ENCODE results near the gene MPV17L. TPM values are rescaled to one million over a fixed set of nuclear protein-coding genes. Genes with fewer than 3 reads are reported as not detected.
A peak's percentile ranks its signal among the peaks of the same experiment; 100 is the strongest.
"Not testable (repeated sequence)": the region's sequence is repeated elsewhere in the genome, so short reads cannot be mapped to it uniquely, and the experiment has no call there.

MPV17L gene
- total and polyA plus RNA-seq, 4 donors, result 7.5 to 17.2 (median 10.8) TPM

GRCh38 chr16:15388060-15388459, 7.5 kb upstream of the MPV17L start:
- H3K36me3 ChIP-seq (ENCODE audit: control insufficient read depth, insufficient read depth, low read length); H3K4me3 ChIP-seq (ENCODE audit: low read depth, low read length); H3K27ac ChIP-seq (ENCODE audit: low read depth, low read length); DNase-seq (ENCODE audit: low read depth in 4 of 6, low spot score in 6 of 6); H3K9me3 ChIP-seq (ENCODE audit: control insufficient read depth, insufficient read depth, low read length); H3K4me1 ChIP-seq (ENCODE audit: control insufficient read depth, insufficient read depth, low read length); H3K27me3 ChIP-seq (ENCODE audit: control insufficient read depth, insufficient read depth, low read length): not testable (repeated sequence)
- WGBS (ENCODE audit: insufficient coverage), result no CpG with 5 or more reads among the region's 6 CpGs

- H3K4me3 ChIP-seq (ENCODE audit: low read depth, low read length); DNase-seq (ENCODE audit: low read depth in 4 of 6, low spot score in 6 of 6); H3K36me3 ChIP-seq (ENCODE audit: control insufficient read depth, insufficient read depth, low read length); H3K4me1 ChIP-seq (ENCODE audit: control insufficient read depth, insufficient read depth, low read length); H3K9me3 ChIP-seq (ENCODE audit: control insufficient read depth, insufficient read depth, low read length); H3K27me3 ChIP-seq (ENCODE audit: control insufficient read depth, insufficient read depth, low read length); H3K27ac ChIP-seq (ENCODE audit: low read depth, low read length): not testable (repeated sequence)
- 94% methylated on average over 3 of the region's 5 CpGs for WGBS (ENCODE audit: insufficient coverage)
Observed at GRCh38 chr16:15389916-15390315, 5.6 kb upstream of the MPV17L start.

DNA sequence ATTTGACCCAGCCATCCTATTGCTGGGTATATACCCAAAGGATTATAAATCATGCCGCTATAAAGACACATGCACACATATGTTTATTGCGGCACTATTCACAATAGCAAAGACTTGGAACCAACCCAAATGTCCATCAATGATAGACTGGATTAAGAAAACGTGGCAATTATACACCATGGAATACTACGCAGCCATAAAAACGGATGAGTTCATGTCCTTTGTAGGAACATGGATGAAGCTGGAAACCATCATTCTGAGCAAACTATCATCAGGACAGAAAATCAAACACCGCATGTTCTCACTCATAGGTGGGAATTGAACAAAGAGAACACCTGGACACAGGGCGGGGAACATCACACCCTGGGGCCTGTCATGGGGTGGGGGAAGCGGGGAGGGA, 2.5 kb upstream of the MPV17L start:
- not testable (repeated sequence) for DNase-seq (ENCODE audit: low read depth in 4 of 6, low spot score in 6 of 6); H3K4me1 ChIP-seq (ENCODE audit: control insufficient read depth, insufficient read depth, low read length)
- no CpG with 5 or more reads among the region's 8 CpGs for WGBS (ENCODE audit: insufficient coverage)

DNA sequence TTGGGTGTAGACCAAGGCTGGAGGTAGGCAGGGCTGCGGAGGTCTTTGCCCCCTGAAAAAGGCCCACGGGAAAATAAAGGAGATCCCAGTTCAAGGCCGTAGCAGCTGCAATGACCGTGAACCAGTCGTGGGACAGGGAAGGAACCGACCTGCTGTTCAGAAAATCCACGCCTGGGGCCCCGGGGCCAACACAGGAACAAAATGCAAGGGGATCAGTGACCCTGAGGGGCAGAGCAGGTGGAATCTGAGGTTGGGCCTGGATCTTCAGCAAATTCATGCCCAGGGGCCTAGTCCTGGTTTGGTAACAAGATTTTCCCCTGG, 915 bp downstream of the MPV17L start:
- not testable (repeated sequence) for H3K36me3 ChIP-seq (ENCODE audit: control insufficient read depth, insufficient read depth, low read length); H3K27ac ChIP-seq (ENCODE audit: low read depth, low read length); H3K9me3 ChIP-seq (ENCODE audit: control insufficient read depth, insufficient read depth, low read length); H3K4me1 ChIP-seq (ENCODE audit: control insufficient read depth, insufficient read depth, low read length); H3K27me3 ChIP-seq (ENCODE audit: control insufficient read depth, insufficient read depth, low read length); DNase-seq (ENCODE audit: low read depth in 4 of 6, low spot score in 6 of 6)
- WGBS (ENCODE audit: insufficient coverage), result 72% methylated on average over 8 of the region's 8 CpGs
- peak overlapping the region; percentile 24 for H3K4me3 ChIP-seq (ENCODE audit: low read depth, low read length)

More for the DNA sequence above, 2.5 kb upstream of the MPV17L start:
- H3K9me3 ChIP-seq (ENCODE audit: control insufficient read depth, insufficient read depth, low read length); H3K36me3 ChIP-seq (ENCODE audit: control insufficient read depth, insufficient read depth, low read length); H3K27ac ChIP-seq (ENCODE audit: low read depth, low read length); H3K27me3 ChIP-seq (ENCODE audit: control insufficient read depth, insufficient read depth, low read length); H3K4me3 ChIP-seq (ENCODE audit: low read depth, low read length): not testable (repeated sequence)

DNA sequence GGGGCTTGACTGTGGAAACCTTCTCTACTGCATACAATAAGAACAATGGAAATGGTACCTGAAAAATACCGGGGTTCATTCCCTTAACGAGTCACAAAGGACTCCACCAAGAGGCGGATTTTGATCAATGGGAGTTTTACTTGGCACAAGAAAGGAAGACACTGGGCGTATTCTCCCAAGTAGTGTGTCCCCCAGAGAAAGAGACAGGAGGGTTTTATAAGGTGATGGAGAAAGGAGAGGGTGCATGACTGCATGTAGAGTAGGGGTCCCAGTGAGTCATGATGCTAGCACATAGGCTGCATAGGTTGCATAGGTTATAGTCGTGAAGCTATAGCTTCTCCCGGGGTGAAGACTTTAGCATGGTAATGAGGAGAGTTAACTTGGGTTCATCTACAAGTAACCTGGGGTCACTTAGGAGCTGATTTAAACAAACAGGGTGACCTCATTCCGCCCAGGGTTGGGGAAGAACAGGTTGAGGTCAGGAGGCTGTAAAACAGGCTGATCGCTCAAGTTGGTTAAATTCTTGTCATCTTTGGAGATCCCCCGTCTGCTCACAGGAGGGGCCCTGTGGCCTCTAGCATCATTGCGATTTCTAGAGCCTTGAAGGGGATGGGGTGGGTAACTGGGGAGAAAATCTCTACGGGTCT, 1.5 kb downstream of the MPV17L start:
- H3K27ac ChIP-seq (ENCODE audit: low read depth, low read length), result no peak overlapping the region

GRCh38 chr16:15398618-15399316, 3.2 kb downstream of the MPV17L start:
- Histone ChIP-seq H3K4me3 (ENCODE audit: low read depth, low read length) (no peak overlapping the region), H3K27ac (ENCODE audit: low read depth, low read length) (no peak overlapping the region), H3K27me3 (ENCODE audit: control insufficient read depth, insufficient read depth, low read length) (no peaks in the 10 kb centered on the region), H3K9me3 (ENCODE audit: control insufficient read depth, insufficient read depth, low read length) (no peaks in the 10 kb centered on the region), H3K4me1 (ENCODE audit: control insufficient read depth, insufficient read depth, low read length) (peaks cover 8% of the 10 kb centered on the region), H3K36me3 (ENCODE audit: control insufficient read depth, insufficient read depth, low read length) (peaks cover 22% of the 10 kb centered on the region)
- DNase-seq (ENCODE audit: low read depth in 4 of 6, low spot score in 6 of 6), result peak in 1 of 6 donors; percentile 2
- 95% methylated on average over 5 of the region's 14 CpGs for WGBS (ENCODE audit: insufficient coverage)

More for the DNA sequence above, 1.5 kb downstream of the MPV17L start:
- H3K36me3 ChIP-seq (ENCODE audit: control insufficient read depth, insufficient read depth, low read length), result peaks cover 7% of the 10 kb centered on the region
- H3K27me3 ChIP-seq (ENCODE audit: control insufficient read depth, insufficient read depth, low read length), result no peaks in the 10 kb centered on the region
- H3K9me3 ChIP-seq (ENCODE audit: control insufficient read depth, insufficient read depth, low read length), result no peaks in the 10 kb centered on the region
- no peak for DNase-seq (ENCODE audit: low read depth in 4 of 6, low spot score in 6 of 6)
- H3K4me1 ChIP-seq (ENCODE audit: control insufficient read depth, insufficient read depth, low read length), result peaks cover 8% of the 10 kb centered on the region
- WGBS (ENCODE audit: insufficient coverage), result 92% methylated on average over 8 of the region's 11 CpGs
- no peak overlapping the region for H3K4me3 ChIP-seq (ENCODE audit: low read depth, low read length)

GRCh38 chr16:15399317-15399716, 3.8 kb downstream of the MPV17L start:
- Histone ChIP-seq H3K4me1 (ENCODE audit: control insufficient read depth, insufficient read depth, low read length) (peaks cover 8% of the 10 kb centered on the region), H3K9me3 (ENCODE audit: control insufficient read depth, insufficient read depth, low read length) (no peaks in the 10 kb centered on the region), H3K4me3 (ENCODE audit: low read depth, low read length) (no peak overlapping the region), H3K36me3 (ENCODE audit: control insufficient read depth, insufficient read depth, low read length) (peaks cover 24% of the 10 kb centered on the region), H3K27ac (ENCODE audit: low read depth, low read length) (no peak overlapping the region), H3K27me3 (ENCODE audit: control insufficient read depth, insufficient read depth, low read length) (no peaks in the 10 kb centered on the region)
- DNase-seq (ENCODE audit: low read depth in 4 of 6, low spot score in 6 of 6), result no peak
- 100% methylated on average over 1 of the region's 3 CpGs for WGBS (ENCODE audit: insufficient coverage)

GRCh38 chr16:15400314-15400713, 4.8 kb downstream of the MPV17L start:
- not testable (repeated sequence) for H3K4me3 ChIP-seq (ENCODE audit: low read depth, low read length); H3K4me1 ChIP-seq (ENCODE audit: control insufficient read depth, insufficient read depth, low read length); H3K9me3 ChIP-seq (ENCODE audit: control insufficient read depth, insufficient read depth, low read length); H3K27me3 ChIP-seq (ENCODE audit: control insufficient read depth, insufficient read depth, low read length); H3K27ac ChIP-seq (ENCODE audit: low read depth, low read length); DNase-seq (ENCODE audit: low read depth in 4 of 6, low spot score in 6 of 6)
- WGBS (ENCODE audit: insufficient coverage), result 97% methylated on average over 5 of the region's 6 CpGs
- peaks cover 24% of the 10 kb centered on the region for H3K36me3 ChIP-seq (ENCODE audit: control insufficient read depth, insufficient read depth, low read length)

DNA sequence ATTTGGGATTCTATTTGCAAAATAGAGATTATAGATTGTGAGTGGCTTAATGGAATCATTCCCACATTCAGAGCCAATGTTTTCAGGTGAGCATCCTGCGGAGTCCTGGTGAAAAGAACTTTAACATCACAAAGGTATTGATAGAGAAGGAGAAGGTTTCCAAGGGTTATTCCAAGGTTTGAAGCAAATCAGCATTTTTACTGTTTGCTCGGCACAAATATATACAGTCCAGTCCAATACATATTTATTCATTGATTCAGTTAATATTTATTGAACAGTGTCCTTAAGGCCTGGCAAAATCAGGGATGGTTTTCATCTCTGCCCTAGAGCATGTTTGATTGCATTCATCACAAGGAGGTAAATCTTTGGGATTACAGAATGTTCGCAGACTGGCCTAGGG, 6.4 kb downstream of the MPV17L start:
- DNase-seq (ENCODE audit: low read depth in 4 of 6, low spot score in 6 of 6), result no peak
- no peaks in the 10 kb centered on the region for H3K4me1 ChIP-seq (ENCODE audit: control insufficient read depth, insufficient read depth, low read length)
- no peak overlapping the region for H3K27ac ChIP-seq (ENCODE audit: low read depth, low read length)
- H3K4me3 ChIP-seq (ENCODE audit: low read depth, low read length), result no peak overlapping the region
- no peaks in the 10 kb centered on the region for H3K9me3 ChIP-seq (ENCODE audit: control insufficient read depth, insufficient read depth, low read length)
- no CpG with 5 or more reads among the region's 3 CpGs for WGBS (ENCODE audit: insufficient coverage)
- no peaks in the 10 kb centered on the region for H3K27me3 ChIP-seq (ENCODE audit: control insufficient read depth, insufficient read depth, low read length)
- peaks cover 26% of the 10 kb centered on the region for H3K36me3 ChIP-seq (ENCODE audit: control insufficient read depth, insufficient read depth, low read length)

- DNase-seq (ENCODE audit: low read depth in 4 of 6, low spot score in 6 of 6), result no peak
- no peaks in the 10 kb centered on the region for H3K9me3 ChIP-seq (ENCODE audit: control insufficient read depth, insufficient read depth, low read length)
- no peak overlapping the region for H3K4me3 ChIP-seq (ENCODE audit: low read depth, low read length)
- WGBS (ENCODE audit: insufficient coverage), result 100% methylated on average over 7 of the region's 9 CpGs
- no peak overlapping the region for H3K27ac ChIP-seq (ENCODE audit: low read depth, low read length)
- H3K27me3 ChIP-seq (ENCODE audit: control insufficient read depth, insufficient read depth, low read length), result no peaks in the 10 kb centered on the region
- no peaks in the 10 kb centered on the region for H3K4me1 ChIP-seq (ENCODE audit: control insufficient read depth, insufficient read depth, low read length)
- peaks cover 28% of the 10 kb centered on the region for H3K36me3 ChIP-seq (ENCODE audit: control insufficient read depth, insufficient read depth, low read length)
Observed at GRCh38 chr16:15403392-15403995, 7.9 kb downstream of the MPV17L start.

All from spinal cord (tissue), 10 donors.